IPS DF 6.9 (cell line): ENCODE results near the gene RTRAF.
A peak's percentile ranks its signal among the peaks of the same experiment; 100 is the strongest.

Source experiments
- DNase-seq: peaks from one replicate; pipeline ENCODE4 v3.0.0-alpha.2; 2013; ENCODE audit warnings: low read depth, low spot score
- H3K27ac ChIP-seq: one replicate; pipeline ENCODE4 v1.5.1; 2013; ENCODE audit warnings: low read length, control low read depth
- H3K27me3 ChIP-seq: 2 replicates; pipeline ENCODE4 v1.6.1; 2013; ENCODE audit warnings: mild to moderate bottlenecking, low read length; ENCODE audit not compliant: control insufficient read depth, insufficient read depth
- H3K36me3 ChIP-seq: 2 replicates; pipeline ENCODE4 v1.6.1; 2013; ENCODE audit warnings: low read length; ENCODE audit not compliant: control insufficient read depth, insufficient read depth
- H3K4me1 ChIP-seq: 2 replicates; pipeline ENCODE4 v1.6.1; 2013; ENCODE audit warnings: low read length; ENCODE audit not compliant: control insufficient read depth, insufficient read depth
- H3K4me3 ChIP-seq: 2 replicates; pipeline ENCODE4 v1.5.1; 2013; ENCODE audit warnings: mild to moderate bottlenecking, low read length
- H3K9me3 ChIP-seq: 2 replicates; pipeline ENCODE4 v1.6.1; 2013; ENCODE audit warnings: low read length, inconsistent platforms; ENCODE audit not compliant: control insufficient read depth, insufficient read depth
- WGBS: extraction: QIAGEN DNeasy Blood & Tissue Kit; methylation state at CpG from one replicate; pipeline ENCODE4 v1.1.7; 2013; ENCODE audit warnings: mixed read lengths, missing lambda C conversion rate; ENCODE audit not compliant: insufficient read length, insufficient coverage; 5-methylcytosine and 5-hydroxymethylcytosine counted together

The RTRAF gene

DNA sequence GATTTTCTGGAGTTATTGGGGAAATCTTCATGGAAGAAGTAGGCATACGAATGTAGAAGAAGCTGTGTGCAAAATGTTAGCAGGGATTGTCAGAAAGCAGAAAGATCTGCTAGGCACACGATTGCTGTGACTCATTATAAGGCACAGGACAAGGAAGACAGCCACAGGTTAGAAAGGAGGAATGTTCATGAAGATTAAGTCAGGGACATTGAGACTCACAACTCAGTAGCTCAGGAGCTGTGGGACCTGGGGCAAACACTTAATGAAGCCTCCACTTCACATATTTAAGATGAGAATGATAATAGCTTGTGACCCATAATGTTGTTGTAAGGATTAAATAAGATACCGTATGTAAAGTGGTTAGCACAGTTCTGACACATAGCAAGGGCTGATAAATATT is 26.6 kb upstream of the RTRAF start:
- DNase-seq = no peak
- no peaks in the 10 kb centered on the region for H3K27me3 ChIP-seq
- H3K9me3 ChIP-seq = no peaks in the 10 kb centered on the region; the same call in 1 of the 2 replicates
- no CpG with 5 or more reads among the region's 3 CpGs for WGBS
- no peaks in the 10 kb centered on the region for H3K36me3 ChIP-seq
- no peaks in the 10 kb centered on the region for H3K4me1 ChIP-seq
- no peak overlapping the region for H3K4me3 ChIP-seq
- no peak overlapping the region for H3K27ac ChIP-seq

DNA sequence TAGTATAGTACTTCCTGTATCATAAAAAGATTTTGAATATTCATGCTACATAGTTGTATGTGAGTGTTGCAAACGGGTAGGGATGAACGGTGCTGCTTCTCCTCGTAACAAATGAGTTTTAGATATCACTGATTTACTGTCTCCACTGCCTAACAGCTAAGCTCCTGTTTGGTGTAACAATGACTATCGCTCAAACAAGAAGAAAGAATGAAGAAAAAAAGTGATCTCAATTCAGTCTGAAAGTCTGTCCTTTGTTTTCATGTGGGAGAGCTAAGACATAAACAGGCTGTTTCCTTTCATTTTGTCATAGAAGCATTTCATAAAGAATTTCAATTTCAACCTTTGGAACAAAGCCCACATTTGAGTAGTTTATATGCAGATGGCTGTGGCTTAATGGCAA is 26.1 kb upstream of the RTRAF start:
- no peak for DNase-seq
- Histone ChIP-seq H3K9me3 (no peaks in the 10 kb centered on the region; the same call in 1 of the 2 replicates), H3K27me3 (no peaks in the 10 kb centered on the region), H3K4me3 (no peak overlapping the region), H3K4me1 (no peaks in the 10 kb centered on the region), H3K36me3 (no peaks in the 10 kb centered on the region), H3K27ac (no peak overlapping the region)
- no CpG with 5 or more reads among the region's 4 CpGs for WGBS

DNA sequence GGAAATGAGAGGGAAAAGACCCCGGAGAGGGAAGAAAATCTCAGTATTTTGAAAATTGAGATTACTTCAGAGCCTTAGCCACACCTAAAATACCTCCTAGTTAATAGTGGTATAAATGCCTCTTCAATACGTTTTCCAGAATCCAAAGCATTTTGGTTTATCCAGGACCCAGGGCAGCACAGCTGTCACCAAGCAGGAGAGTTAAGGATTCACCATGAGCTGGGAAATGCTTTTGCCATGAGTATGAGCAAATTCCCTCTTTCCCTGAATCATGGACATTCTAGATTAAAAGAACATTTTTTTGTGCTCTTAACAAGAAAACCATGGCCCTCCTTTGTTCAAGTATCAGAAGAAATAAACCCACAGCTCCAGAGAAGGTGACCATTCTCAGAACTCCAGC is 21.8 kb upstream of the RTRAF start:
- Histone ChIP-seq H3K27ac (no peak overlapping the region), H3K4me1 (no peaks in the 10 kb centered on the region), H3K36me3 (no peaks in the 10 kb centered on the region), H3K27me3 (no peaks in the 10 kb centered on the region), H3K4me3 (no peak overlapping the region), H3K9me3 (no peaks in the 10 kb centered on the region)
- no CpG with 5 or more reads among the region's 2 CpGs for WGBS
- no peak for DNase-seq

DNA sequence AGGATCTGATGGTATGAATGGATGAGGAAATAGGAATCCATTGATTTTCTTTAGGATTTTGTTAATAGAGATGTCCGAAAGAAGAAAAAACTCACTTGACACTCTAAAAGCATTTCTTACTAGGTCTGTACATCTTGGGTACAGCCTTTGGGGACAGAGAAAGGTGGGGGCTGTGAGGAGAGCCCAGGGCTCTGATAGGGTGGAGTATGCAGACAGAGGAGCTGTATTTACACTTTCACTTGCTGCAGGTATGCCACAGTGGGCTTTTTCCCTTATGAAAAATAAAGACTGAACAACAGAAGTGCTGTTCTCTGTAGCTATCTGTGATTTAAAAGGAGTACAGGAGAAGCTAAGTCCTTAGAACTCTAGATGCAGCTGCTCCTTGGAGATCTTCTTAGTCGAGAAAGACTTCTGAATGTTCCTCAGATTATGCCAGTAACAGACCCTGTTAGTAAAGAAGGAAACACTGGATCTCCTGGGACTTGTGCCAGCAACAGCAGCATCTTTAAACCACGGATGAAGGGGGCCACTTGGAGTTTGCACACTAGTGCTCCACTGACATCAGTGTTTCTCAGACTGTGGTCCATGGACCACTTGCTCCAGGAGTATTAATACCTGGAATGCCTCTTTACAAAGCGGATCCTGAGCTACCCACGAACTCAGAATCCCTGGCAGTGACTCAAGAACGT is 19.4 kb upstream of the RTRAF start:
- no peaks in the 10 kb centered on the region for H3K27me3 ChIP-seq
- H3K4me1 ChIP-seq = no peaks in the 10 kb centered on the region
- H3K9me3 ChIP-seq = no peaks in the 10 kb centered on the region
- no peaks in the 10 kb centered on the region for H3K36me3 ChIP-seq
- H3K4me3 ChIP-seq = no peak overlapping the region
- no CpG with 5 or more reads among the region's 6 CpGs for WGBS
- DNase-seq = no peak
- H3K27ac ChIP-seq = no peak overlapping the region

DNA sequence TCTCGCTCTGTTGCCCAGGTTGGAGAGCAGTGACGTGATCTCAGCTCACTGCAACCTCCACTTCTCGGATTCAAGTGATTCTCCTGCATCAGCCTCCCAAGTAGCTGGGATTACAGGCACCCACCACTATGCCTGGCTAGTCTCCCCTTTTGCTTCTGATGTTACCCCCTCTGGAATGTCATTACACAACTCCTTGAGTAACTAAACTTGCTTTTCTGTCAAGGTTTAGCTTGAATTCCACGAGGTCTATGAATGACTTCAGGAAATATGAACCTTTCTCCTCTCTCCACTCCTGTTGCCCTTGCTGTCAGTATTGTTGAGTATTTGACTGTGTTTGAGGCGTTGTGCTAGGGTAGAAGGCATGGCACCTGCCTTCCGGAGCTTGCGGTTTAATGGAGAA is 16.8 kb upstream of the RTRAF start:
- DNase-seq = no peak
- H3K4me1 ChIP-seq = no peaks in the 10 kb centered on the region
- no peaks in the 10 kb centered on the region for H3K9me3 ChIP-seq
- WGBS = no CpG with 5 or more reads among the region's 7 CpGs
- H3K36me3 ChIP-seq = no peaks in the 10 kb centered on the region
- no peak overlapping the region for H3K4me3 ChIP-seq
- H3K27me3 ChIP-seq = no peaks in the 10 kb centered on the region
- no peak overlapping the region for H3K27ac ChIP-seq

DNA sequence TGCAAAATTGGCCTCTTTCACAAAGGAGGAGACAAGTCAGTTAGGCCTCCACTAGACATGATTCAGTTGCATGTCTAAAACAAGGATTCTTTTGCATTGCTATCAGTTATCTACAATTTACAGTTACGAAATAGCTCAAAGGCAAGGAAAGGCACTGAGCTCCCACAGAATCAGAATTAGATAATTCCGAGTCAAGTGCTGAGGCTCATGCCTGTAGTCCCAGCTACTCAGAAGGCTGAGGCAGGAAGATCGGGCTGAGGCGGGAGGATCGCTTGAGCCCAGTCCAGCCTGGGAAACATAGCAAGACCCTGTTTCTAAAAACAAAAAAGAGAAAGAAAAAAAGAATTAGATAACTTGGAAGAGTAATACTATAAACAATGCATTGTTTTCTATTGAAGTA is 12.3 kb upstream of the RTRAF start:
- H3K27ac ChIP-seq = no peak overlapping the region
- no peak for DNase-seq
- H3K36me3 ChIP-seq = no peaks in the 10 kb centered on the region
- no peaks in the 10 kb centered on the region for H3K9me3 ChIP-seq
- no peak overlapping the region for H3K4me3 ChIP-seq
- H3K4me1 ChIP-seq = no peaks in the 10 kb centered on the region
- no CpG with 5 or more reads among the region's 5 CpGs for WGBS
- H3K27me3 ChIP-seq = no peaks in the 10 kb centered on the region

DNA sequence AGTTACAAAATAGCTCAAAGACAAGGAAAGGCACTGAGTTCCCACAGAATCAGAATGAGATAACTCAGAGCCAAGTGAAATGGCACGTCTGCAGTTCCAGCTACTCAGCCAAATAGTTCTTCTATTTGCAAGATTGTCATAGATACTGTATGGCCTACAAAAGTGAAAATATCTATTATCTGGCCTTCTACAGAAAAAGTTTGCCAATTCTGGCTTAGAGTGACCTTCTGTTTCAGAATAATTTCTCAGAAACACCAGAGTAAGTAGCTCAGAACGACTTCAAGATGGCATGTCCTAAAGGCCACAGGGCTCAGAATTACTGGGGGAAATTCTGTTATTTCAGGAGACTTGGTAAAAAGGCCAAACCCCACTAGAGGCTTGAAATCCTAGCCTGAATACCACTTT is 10.7 kb upstream of the RTRAF start:
- no peaks in the 10 kb centered on the region for H3K4me1 ChIP-seq
- no CpG with 5 or more reads among the region's 2 CpGs for WGBS
- DNase-seq = no peak
- no peaks in the 10 kb centered on the region for H3K9me3 ChIP-seq
- H3K36me3 ChIP-seq = no peaks in the 10 kb centered on the region
- no peak overlapping the region for H3K4me3 ChIP-seq
- no peak overlapping the region for H3K27ac ChIP-seq
- H3K27me3 ChIP-seq = no peaks in the 10 kb centered on the region

DNA sequence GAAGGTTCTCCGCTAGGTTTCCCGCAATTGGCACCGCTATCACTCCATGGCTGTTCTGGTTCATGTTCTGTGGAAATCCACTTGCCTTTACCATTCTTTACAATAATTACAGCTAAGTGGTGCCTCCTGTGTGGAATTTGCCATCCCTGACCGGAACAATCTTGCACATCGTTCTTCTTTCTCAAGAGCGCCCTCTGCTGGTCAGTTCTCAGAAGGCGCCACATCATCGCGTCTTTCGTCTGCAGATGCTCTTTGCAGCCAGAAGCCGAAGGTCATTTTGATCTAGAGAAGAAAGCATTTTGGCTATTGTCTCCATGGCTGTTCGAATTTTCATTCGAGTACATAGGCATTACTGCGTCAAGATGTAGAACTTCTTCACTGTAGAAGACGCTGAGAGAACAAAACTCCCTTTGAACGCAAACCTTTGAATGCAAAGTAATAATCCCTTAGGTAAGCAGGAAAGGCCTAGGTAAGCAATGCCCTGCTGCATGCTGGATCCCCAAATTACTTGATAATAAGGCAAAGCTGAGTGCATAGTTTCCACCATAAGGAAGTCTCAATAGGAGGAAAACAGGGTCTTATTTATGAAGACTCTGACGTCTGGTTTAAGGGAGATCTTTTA is 10.1 kb upstream of the RTRAF start:
- Histone ChIP-seq H3K4me3 (no peak overlapping the region), H3K36me3 (no peaks in the 10 kb centered on the region), H3K27me3 (no peaks in the 10 kb centered on the region), H3K9me3 (no peaks in the 10 kb centered on the region), H3K27ac (no peak overlapping the region), H3K4me1 (no peaks in the 10 kb centered on the region)
- WGBS = 100% methylated on average over 1 of the region's 17 CpGs
- DNase-seq = peak; percentile 63

DNA sequence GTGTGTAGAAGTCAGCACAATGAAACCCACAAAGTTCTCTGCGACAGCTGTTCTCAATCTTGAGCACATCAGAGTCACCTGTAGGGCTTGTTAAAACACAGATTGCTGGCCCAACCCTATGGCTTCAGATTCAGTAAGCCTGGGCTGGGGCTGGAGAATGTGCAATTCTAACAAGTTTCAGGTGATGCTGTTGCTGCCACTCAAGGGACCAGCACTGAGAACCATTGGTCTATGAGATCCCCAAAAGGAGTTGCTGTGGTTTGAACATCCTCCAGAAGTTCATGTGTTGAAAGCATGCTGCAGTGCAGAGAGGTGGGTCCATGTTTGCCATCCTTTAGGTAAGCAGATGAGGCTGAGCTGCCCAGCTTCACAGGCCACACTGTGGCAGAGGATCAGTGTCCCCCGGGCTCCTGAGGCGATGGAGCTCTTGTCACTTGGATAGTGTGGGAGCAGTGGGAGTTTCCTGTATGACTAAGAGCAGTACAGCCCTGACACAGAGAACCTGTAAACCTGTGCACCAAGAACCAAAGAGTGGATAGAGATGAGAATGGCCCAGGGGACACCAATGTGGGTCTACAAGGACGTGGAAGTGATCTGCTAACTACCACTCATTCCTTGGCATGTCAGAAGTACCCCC is 8.0 kb upstream of the RTRAF start:
- Histone ChIP-seq H3K27ac (no peak overlapping the region), H3K36me3 (no peaks in the 10 kb centered on the region), H3K4me3 (no peak overlapping the region), H3K27me3 (no peaks in the 10 kb centered on the region), H3K4me1 (no peaks in the 10 kb centered on the region), H3K9me3 (no peaks in the 10 kb centered on the region)
- no CpG with 5 or more reads among the region's 4 CpGs for WGBS
- no peak for DNase-seq

DNA sequence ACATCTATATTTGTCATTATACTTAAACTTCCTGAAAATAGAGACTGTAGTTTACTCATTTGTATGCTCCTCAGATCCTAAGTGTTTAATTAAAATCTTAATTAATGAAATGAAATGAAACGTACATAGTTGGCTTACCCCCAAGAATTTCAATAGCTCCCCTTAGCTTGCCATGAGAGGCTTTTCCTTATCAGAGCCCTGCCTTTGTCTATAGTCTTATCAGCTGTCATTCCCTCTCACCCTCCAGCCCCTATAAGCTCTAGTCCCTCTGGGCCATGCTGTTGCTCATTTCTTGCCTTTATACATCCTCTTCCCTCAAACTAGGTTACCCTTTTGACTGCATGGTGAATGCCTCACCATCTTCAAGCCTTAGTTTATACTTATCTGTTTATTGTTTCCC is 1.1 kb upstream of the RTRAF start:
- Histone ChIP-seq H3K9me3 (no peaks in the 10 kb centered on the region), H3K27ac (no peak overlapping the region), H3K27me3 (no peaks in the 10 kb centered on the region), H3K36me3 (peaks cover 3% of the 10 kb centered on the region; the same call in 1 of the 2 replicates), H3K4me3 (no peak overlapping the region), H3K4me1 (no peaks in the 10 kb centered on the region; the same call in 1 of the 2 replicates)
- WGBS = no CpG with 5 or more reads among the region's 1 CpG
- no peak for DNase-seq
